Mammary epithelial cell (primary cell): ENCODE data around the gene UNC5C.

Source experiments
- CTCF ChIP-seq, 2 donors: IDR thresholded peaks in 1 of 2; conservative IDR thresholded peaks in 1 of 2; 2 replicates each; pipeline ENCODE4 v1.5.1; 2011 to 2012; ENCODE audit warnings: inconsistent platforms in 2 of 2, low read length in 2 of 2, mild to moderate bottlenecking in 2 of 2, control low read depth in 1 of 2, low read depth in 1 of 2; ENCODE audit not compliant: insufficient read depth in 1 of 2; ENCODE audit errors: extremely low read depth in 1 of 2
- EZH2 ChIP-seq: IDR thresholded peaks from 2 replicates; pipeline ENCODE4 v1.6.1; 2012; ENCODE audit warnings: low read length, inconsistent platforms, borderline replicate concordance

- TF ChIP-seq CTCF (conservative IDR thresholded peaks at IDR 0.05 in 1 of 2, IDR thresholded peaks at IDR 0.05 in 1 of 2; ENCODE audit: extremely low read depth in 1 of 2, insufficient read depth in 1 of 2, low read depth in 1 of 2, low read length in 2 of 2) (no peak), EZH2 (no peak)
Observed at GRCh38 chr4:95499291-95499696, 49.5 kb downstream of the UNC5C start.
